GDM1 (cell line): Measurements from ENCODE around the gene ZIC5.

Experiments used
- DNase-seq: peaks from one replicate; lab custom pipeline; 2025; lab: John Stamatoyannopoulos, UW

The ZIC5 gene

GRCh38 chr13:99975626-99976025 is 4.1 kb upstream of the ZIC5 start:
- DNase-seq: no peak

GRCh38 chr13:99974939-99975561 is 3.5 kb upstream of the ZIC5 start:
- no peak for DNase-seq

- DNase-seq: no peak
Measured at GRCh38 chr13:99974296-99974938, 2.9 kb upstream of the ZIC5 start.

GRCh38 chr13:99973808-99974185 is 2.2 kb upstream of the ZIC5 start:
- DNase-seq: no peak

- no peak for DNase-seq
Measured at GRCh38 chr13:99973163-99973807, 1.7 kb upstream of the ZIC5 start.

- no peak for DNase-seq
Measured at GRCh38 chr13:99972190-99972731, 694 bp upstream of the ZIC5 start.

- DNase-seq: no peak
Measured at GRCh38 chr13:99970651-99971575, 654 bp downstream of the ZIC5 start.

- DNase-seq: no peak
Measured at GRCh38 chr13:99969919-99970650, 1.5 kb downstream of the ZIC5 start.

GRCh38 chr13:99969453-99969918 is 2.1 kb downstream of the ZIC5 start:
- no peak for DNase-seq

- DNase-seq: no peak
Measured at GRCh38 chr13:99968521-99969452, 2.8 kb downstream of the ZIC5 start.

- DNase-seq: no peak
Measured at GRCh38 chr13:99967869-99968520, 3.6 kb downstream of the ZIC5 start.

- no peak for DNase-seq
Measured at GRCh38 chr13:99967498-99967868, 4.1 kb downstream of the ZIC5 start.

GRCh38 chr13:99966064-99966805 is 5.3 kb downstream of the ZIC5 start:
- no peak for DNase-seq

GRCh38 chr13:99965329-99966000 is 6.1 kb downstream of the ZIC5 start:
- no peak for DNase-seq

- no peak for DNase-seq
Measured at GRCh38 chr13:99963816-99964339, 7.7 kb downstream of the ZIC5 start.

GRCh38 chr13:99962242-99962641 is 9.3 kb downstream of the ZIC5 start:
- no peak for DNase-seq

GRCh38 chr13:99961636-99962035 is 9.9 kb downstream of the ZIC5 start:
- no peak for DNase-seq

- DNase-seq: no peak
Measured at GRCh38 chr13:99960663-99961311, 10.8 kb downstream of the ZIC5 start.
